GM12873 (cell line): ENCODE data around the gene TEX101.
A peak's percentile ranks its signal among the peaks of the same experiment; 100 is the strongest.

Experiments used
- CTCF ChIP-seq: IDR thresholded peaks from 2 replicates; pipeline ENCODE4 v1.5.1; 2012; ENCODE audit warnings: low read depth, mild to moderate bottlenecking, moderate library complexity, low read length, control low read depth; ENCODE audit not compliant: insufficient read depth; ENCODE audit errors: missing control alignments

TEX101 gene

GRCh38 chr19:43422000-43422688 is 7.5 kb downstream of the TEX101 start:
- no peak for TF ChIP-seq CTCF

- no peak for TF ChIP-seq CTCF
These were observed 8.0 kb downstream of the TEX101 start for GRCh38 chr19:43422689-43423066.

GRCh38 chr19:43423779-43424178 is 9.1 kb downstream of the TEX101 start:
- TF ChIP-seq CTCF = no peak

GRCh38 chr19:43425567-43426392 is 11.1 kb downstream of the TEX101 start:
- peak; percentile 62 for TF ChIP-seq CTCF

GRCh38 chr19:43429395-43429794 is 14.7 kb downstream of the TEX101 start:
- no peak for TF ChIP-seq CTCF

- TF ChIP-seq CTCF = peak; percentile 33
These were observed 15.5 kb downstream of the TEX101 start for GRCh38 chr19:43430142-43430710.

- no peak for TF ChIP-seq CTCF
These were observed 16.3 kb downstream of the TEX101 start for GRCh38 chr19:43430976-43431375.
